Epithelial cell of esophagus (primary cell): ENCODE measurements around the gene PIH1D2.
A peak's percentile ranks its signal among the peaks of the same experiment; 100 is the strongest.
"Not testable (repeated sequence)": the region's sequence is repeated elsewhere in the genome, so short reads cannot be mapped to it uniquely, and the experiment has no call there.

Experiments used
- DNase-seq: peaks from one replicate; pipeline ENCODE4 v3.0.0; 2010; ENCODE audit warnings: low read depth
- H3K4me3 ChIP-seq: 2 replicates; pipeline ENCODE4 v1.5.1; 2011; ENCODE audit warnings: mild to moderate bottlenecking, low read length, control low read depth
- CTCF ChIP-seq: IDR thresholded peaks from 2 replicates; pipeline ENCODE4 v1.5.1; 2011; ENCODE audit warnings: low read depth, mild to moderate bottlenecking, low read length, control low read depth, inconsistent platforms; ENCODE audit not compliant: insufficient read depth; ENCODE audit errors: missing control alignments

The PIH1D2 gene

GRCh38 chr11:112051768-112052167 is 22.0 kb downstream of the PIH1D2 start:
- no peak for DNase-seq
- TF ChIP-seq CTCF, result no peak
- H3K4me3 ChIP-seq, result no peak overlapping the region

GRCh38 chr11:112050721-112051120 is 23.1 kb downstream of the PIH1D2 start:
- no peak for TF ChIP-seq CTCF
- no peak for DNase-seq

GRCh38 chr11:112049777-112050176 is 24.0 kb downstream of the PIH1D2 start:
- peak; percentile 75 for DNase-seq
- H3K4me3 ChIP-seq, result no peak overlapping the region
- no peak for TF ChIP-seq CTCF

More at GRCh38 chr11:112050721-112051120, 23.1 kb downstream of the PIH1D2 start:
- H3K4me3 ChIP-seq, result no peak overlapping the region

DNA sequence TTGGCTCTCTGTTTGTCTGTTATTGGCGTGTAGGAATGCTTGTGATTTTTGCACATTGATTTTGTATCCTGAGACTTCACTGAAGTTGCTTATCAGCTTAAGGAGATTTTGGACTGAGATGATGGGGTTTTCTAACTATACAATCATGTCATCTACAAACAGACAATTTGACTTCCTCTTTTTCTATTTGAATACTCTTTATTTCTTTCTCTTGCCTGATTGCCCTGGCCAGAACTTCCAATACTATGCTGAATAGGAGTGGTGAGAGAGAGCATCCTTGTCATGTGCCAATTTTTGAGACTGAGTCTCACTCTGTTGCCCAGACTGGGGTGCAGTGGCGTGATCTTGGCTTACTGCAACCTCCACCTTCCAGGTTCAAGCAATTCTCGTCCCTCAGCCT is 25.6 kb downstream of the PIH1D2 start:
- DNase-seq, H3K4me3 ChIP-seq: not testable (repeated sequence)

DNA sequence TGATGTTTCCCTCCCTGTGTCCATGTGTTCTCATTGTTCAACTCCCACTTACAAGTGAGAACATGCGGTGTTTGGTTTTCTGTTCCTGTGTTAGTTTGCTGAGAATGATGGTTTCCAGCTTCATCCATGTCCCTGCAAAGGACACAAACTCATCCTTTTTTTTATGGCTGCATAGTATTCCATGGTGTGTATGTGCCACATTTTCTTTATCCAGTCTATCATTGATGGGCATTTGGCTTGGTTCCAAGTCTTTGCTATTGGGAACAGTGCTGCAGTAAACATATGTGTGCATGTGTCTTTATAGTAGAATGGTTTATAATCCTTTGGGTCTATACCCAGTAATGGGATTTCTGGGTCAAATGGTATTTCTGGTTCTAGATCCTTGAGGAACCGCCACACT is 27.2 kb downstream of the PIH1D2 start:
- DNase-seq, H3K4me3 ChIP-seq: not testable (repeated sequence)

DNA sequence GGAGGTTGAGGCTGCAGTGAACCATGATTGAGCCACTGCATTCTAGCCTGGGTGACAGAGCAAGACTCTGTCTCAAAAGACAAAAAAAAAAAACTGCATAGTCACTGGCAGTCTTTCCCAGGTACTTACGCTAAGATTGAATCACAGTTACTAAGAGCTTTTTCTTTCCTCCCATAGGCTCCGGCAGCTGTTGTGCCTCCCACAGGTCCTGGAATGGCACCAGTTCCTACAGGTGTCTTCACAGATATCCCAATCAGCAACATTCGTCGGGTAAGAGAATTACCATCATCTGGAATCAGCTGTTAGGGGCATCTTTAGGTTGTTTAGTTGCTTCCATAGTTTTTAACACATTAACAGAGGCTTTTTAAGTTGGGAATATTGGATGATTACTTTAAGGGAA is 28.9 kb downstream of the PIH1D2 start:
- no peak for DNase-seq
- no peak overlapping the region for H3K4me3 ChIP-seq
- TF ChIP-seq CTCF, result no peak

DNA sequence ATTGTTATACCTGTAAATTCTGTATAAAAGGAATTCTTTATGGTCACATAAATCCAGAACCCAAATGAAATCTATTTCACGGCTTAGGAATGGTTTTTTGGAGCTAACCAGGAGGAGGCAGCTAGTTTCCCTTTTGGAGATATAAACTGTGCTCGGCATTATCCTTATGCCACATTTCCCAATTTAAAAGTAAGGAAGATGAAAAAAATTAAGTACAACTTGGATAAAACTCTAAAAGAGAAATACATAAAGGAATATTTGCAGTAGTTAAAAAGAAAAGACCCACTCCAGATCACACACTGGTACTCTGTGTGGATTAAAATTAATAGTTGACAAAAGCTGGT is 30.9 kb downstream of the PIH1D2 start:
- H3K4me3 ChIP-seq, result no peak overlapping the region
- TF ChIP-seq CTCF, result no peak
- DNase-seq, result no peak

- H3K4me3 ChIP-seq, result no peak overlapping the region
- no peak for DNase-seq
- no peak for TF ChIP-seq CTCF
Measured at GRCh38 chr11:112042161-112042960, 31.5 kb downstream of the PIH1D2 start.
